GM23248 (cell line): ENCODE measurements around the gene IL1R1. TPM values are rescaled to one million over a fixed set of nuclear protein-coding genes. Genes with fewer than 3 reads are reported as not detected.

Experiments used
- DNase-seq: peaks from one replicate; pipeline ENCODE4 v3.0.0-alpha.2; 2015
- H2AFZ ChIP-seq: fragments of 200-600 bp; sonication (generic); 2 replicates; pipeline ENCODE4 v1.6.1; 2016; ENCODE audit warnings: antibody characterized with exemption
- H3F3A ChIP-seq: fragments of 200-600 bp; sonication (generic); 2 replicates; pipeline ENCODE4 v1.6.1; 2016; ENCODE audit warnings: mild to moderate bottlenecking, antibody characterized with exemption, mixed run types; ENCODE audit not compliant: insufficient read depth
- H3K27ac ChIP-seq: fragments of 200-600 bp; sonication (generic); 2 replicates; pipeline ENCODE4 v1.5.1; 2016; ENCODE audit warnings: mild to moderate bottlenecking
- H3K27me3 ChIP-seq: fragments of 200-600 bp; sonication (generic); replicated peaks from 2 replicates; pipeline ENCODE4 v1.6.1; 2016; ENCODE audit warnings: mild to moderate bottlenecking; ENCODE audit not compliant: insufficient read depth
- H3K36me3 ChIP-seq: fragments of 200-600 bp; sonication (generic); 2 replicates; pipeline ENCODE4 v1.6.1; 2016; ENCODE audit warnings: low read depth, mild to moderate bottlenecking
- H3K4me1 ChIP-seq: fragments of 200-600 bp; sonication (generic); 2 replicates; pipeline ENCODE4 v1.6.1; 2016; ENCODE audit warnings: mild to moderate bottlenecking; ENCODE audit not compliant: insufficient read depth
- H3K4me2 ChIP-seq: fragments of 200-600 bp; sonication (generic); one replicate; pipeline ENCODE4 v1.6.1; 2016; ENCODE audit warnings: mild to moderate bottlenecking; ENCODE audit not compliant: unreplicated experiment
- H3K4me3 ChIP-seq: fragments of 200-600 bp; sonication (generic); 2 replicates; pipeline ENCODE4 v1.5.1; 2016; ENCODE audit warnings: mild to moderate bottlenecking
- H3K79me2 ChIP-seq: fragments of 200-600 bp; sonication (generic); 2 replicates; pipeline ENCODE4 v1.6.1; 2016; ENCODE audit warnings: mild to moderate bottlenecking; ENCODE audit not compliant: insufficient read depth
- H3K9ac ChIP-seq: fragments of 200-600 bp; sonication (generic); 2 replicates; pipeline ENCODE4 v1.6.1; 2016; ENCODE audit warnings: mild to moderate bottlenecking
- H3K9me2 ChIP-seq: fragments of 200-600 bp; sonication (generic); 2 replicates; pipeline ENCODE4 v1.6.1; 2016; ENCODE audit warnings: mixed run types, mild to moderate bottlenecking, moderate library complexity; ENCODE audit not compliant: insufficient read depth
- H3K9me3 ChIP-seq: fragments of 200-600 bp; sonication (generic); one replicate; pipeline ENCODE4 v1.6.1; 2017; ENCODE audit warnings: low read depth
- H4K20me1 ChIP-seq: fragments of 200-600 bp; sonication (generic); 2 replicates; pipeline ENCODE4 v1.6.0; 2016; ENCODE audit not compliant: insufficient read depth
- EZH2 ChIP-seq: fragments of 200-600 bp; sonication (generic); IDR thresholded peaks from 2 replicates; pipeline ENCODE4 v1.6.1; 2018; ENCODE audit warnings: antibody characterized with exemption, mild to moderate bottlenecking; ENCODE audit not compliant: insufficient read depth, poor library complexity, severe bottlenecking
- EZH2phosphoT487 ChIP-seq: fragments of 200-600 bp; sonication (generic); IDR thresholded peaks from 2 replicates; pipeline ENCODE4 v1.6.1; 2018; ENCODE audit warnings: antibody characterized with exemption, moderate library complexity, mild to moderate bottlenecking, low read depth; ENCODE audit not compliant: insufficient read depth
- WGBS, 2 experiments: methylation state at CpG; one replicate each; pipeline ENCODE4 v1.1.6; 2015 to 2017; ENCODE audit warnings: low lambda C conversion rate in 2 of 2, low coverage in 1 of 2; ENCODE audit errors: missing lambda C conversion rate in 2 of 2; 5-methylcytosine and 5-hydroxymethylcytosine counted together
- in situ Hi-C: fragments of 300-500 bp; cut with MboI; formaldehyde crosslinking; loops from 2 replicates; pipeline ENCODE4 v1.15.0; 2020
- polyA plus RNA-seq: library from polyadenylated mRNA; unstranded; fragments of >200 nt; fragmentation: Nextera tagmentation; extraction: Ambion mirVana; gene quantifications from 2 replicates; pipeline ENCODE4 v1.2.1, GENCODE V29; 2016
- total RNA-seq: library from RNA; depleted of rRNA; stranded (reverse); fragments of >200 nt; shearing (Covaris generic); gene quantifications from 2 replicates; pipeline ENCODE4 v1.2.3, GENCODE V29; 2014; rRNA removed

IL1R1 gene
- total RNA-seq: 87.9 and 93.5 TPM in 2 replicates
- polyA plus RNA-seq: 75.4 and 78.5 TPM in 2 replicates

DNA sequence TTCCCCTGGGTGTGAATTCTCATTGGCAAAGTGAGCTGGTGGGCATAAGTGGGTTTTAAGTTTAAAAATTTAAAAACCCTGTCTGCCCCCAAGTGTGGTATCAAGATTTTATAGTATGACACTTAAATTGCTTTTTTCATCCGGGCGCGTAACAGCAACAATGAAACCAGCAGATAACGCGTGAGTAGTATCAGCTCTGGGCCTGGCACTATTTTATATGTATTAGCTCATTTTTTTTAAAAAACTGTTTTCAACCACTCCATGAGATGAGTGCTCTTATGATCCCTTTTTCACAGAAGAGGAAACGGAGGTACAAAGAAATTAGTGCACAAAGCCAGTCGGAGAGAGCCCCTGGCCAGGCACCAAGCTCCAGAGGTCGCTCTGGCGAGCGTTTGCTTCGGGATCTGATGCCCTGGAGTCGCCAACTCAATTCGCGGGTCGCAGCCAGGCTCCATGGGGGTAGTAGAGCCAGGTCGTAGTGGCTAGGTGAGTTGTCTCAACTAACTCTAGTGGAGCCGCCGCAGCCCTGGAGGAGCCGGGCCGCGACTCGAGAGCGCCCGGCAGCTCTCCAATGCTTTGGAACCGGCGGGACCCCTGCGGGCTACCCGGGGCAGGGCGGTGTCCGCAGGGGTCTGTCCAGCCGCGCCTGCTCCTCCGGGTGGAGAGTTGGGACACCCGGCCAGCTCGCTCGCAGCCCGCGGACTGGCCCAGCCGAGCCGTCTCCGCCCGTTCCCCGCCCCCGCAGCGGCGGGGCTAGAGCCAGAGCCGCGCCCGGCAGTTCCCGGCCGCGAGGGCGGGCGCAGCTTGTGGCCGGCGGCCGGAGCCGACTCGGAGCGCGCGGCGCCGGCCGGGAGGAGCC is at the start of gene IL1R1:
TSS of gene IL1R1 (plus strand) at position 777 of the 859 bp plus-strand sequence. CDS start 14,979 bp downstream, outside the sequence.
- Histone ChIP-seq H3K27ac (peak within 1 kb of the TSS; percentile 97), H3K9ac (peak within 1 kb of the TSS; percentile 99), H3K4me1 (peaks cover 33% of the 10 kb centered on the region), H3K79me2 (peaks cover 94% of the 10 kb centered on the region), H2AFZ (peak within 1 kb of the TSS; percentile 4; the same call in 1 of the 2 replicates), H3K9me3 (no peaks in the 10 kb centered on the region), H3F3A (peaks cover 53% of the 10 kb centered on the region), H3K27me3 (no peaks in the 10 kb centered on the region), H4K20me1 (no peaks in the 10 kb centered on the region), H3K36me3 (peaks cover 23% of the 10 kb centered on the region), H3K9me2 (no peaks in the 10 kb centered on the region), H3K4me2 (peak within 1 kb of the TSS; percentile 85), H3K4me3 (peak within 1 kb of the TSS; percentile 86)
- in situ Hi-C loops: loop anchor here (25.0 kb wide), 1 partner anchor 105 kb away; no protein-coding TSS in a partner anchor
- TF ChIP-seq EZH2phosphoT487 (no peak), EZH2 (no peak)
- WGBS, 2 experiments: 9 to 10% methylated on average over 40 to 54 of the region's 65 CpGs
- DNase-seq: peak; percentile 97

DNA sequence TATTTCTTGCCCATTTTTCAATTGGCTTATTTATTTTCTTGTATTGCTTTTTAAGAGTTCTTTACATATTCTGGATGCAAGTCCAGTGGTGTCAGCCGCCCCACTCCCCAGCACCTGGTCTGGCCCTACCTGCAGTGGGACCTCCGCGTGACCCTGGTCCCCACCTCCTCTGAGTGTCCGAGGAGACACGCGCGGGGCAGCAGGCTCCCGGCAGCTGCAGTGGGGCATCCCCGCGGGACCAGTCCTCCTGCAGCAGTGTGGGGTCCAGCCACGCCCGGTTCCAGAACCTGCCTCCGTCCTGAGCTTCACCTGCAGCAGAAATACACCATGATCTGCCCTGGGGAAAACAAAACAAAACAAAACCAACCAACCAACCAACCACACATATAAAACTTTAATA is 48.9 kb upstream of the IL1R1 start:
- in situ Hi-C loops: no loop called here
- H3K27me3 ChIP-seq: no peaks in the 10 kb centered on the region
- no peak overlapping the region for H2AFZ ChIP-seq
- peaks cover 7% of the 10 kb centered on the region for H3F3A ChIP-seq
- H3K4me2 ChIP-seq: no peak overlapping the region
- no peaks in the 10 kb centered on the region for H3K79me2 ChIP-seq
- no peaks in the 10 kb centered on the region for H3K9me2 ChIP-seq
- no peaks in the 10 kb centered on the region for H3K36me3 ChIP-seq
- peaks cover 14% of the 10 kb centered on the region for H3K4me1 ChIP-seq
- H3K4me3 ChIP-seq: no peak overlapping the region
- WGBS, 2 experiments: 87 to 94% methylated on average over 13 of the region's 13 CpGs
- H3K9me3 ChIP-seq: no peaks in the 10 kb centered on the region
- DNase-seq: no peak
- H3K9ac ChIP-seq: no peak overlapping the region
- TF ChIP-seq EZH2 (no peak), EZH2phosphoT487 (no peak)
- H3K27ac ChIP-seq: no peak overlapping the region
- no peaks in the 10 kb centered on the region for H4K20me1 ChIP-seq

DNA sequence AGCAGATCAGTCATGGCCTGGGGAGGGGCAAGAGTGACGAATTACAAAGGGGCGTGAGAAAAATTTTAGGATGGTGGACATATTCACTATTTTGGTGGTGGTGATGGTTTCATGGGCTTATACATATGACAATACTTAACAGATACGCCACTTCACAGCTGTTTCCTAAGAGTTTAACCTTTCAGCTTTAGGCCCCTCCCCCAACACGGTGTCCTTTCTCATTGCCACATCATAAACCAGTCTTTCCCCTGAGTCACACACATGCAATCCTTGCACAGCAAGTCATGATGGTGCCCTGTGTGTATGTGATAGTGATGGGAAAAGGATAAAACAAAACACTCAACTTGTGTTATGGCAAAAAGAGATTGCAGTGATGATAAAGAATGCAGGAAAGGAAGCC is 47.6 kb upstream of the IL1R1 start:
- Histone ChIP-seq H3K4me1 (peaks cover 20% of the 10 kb centered on the region), H2AFZ (no peak overlapping the region), H3K4me2 (peak overlapping the region; percentile 11)

DNA sequence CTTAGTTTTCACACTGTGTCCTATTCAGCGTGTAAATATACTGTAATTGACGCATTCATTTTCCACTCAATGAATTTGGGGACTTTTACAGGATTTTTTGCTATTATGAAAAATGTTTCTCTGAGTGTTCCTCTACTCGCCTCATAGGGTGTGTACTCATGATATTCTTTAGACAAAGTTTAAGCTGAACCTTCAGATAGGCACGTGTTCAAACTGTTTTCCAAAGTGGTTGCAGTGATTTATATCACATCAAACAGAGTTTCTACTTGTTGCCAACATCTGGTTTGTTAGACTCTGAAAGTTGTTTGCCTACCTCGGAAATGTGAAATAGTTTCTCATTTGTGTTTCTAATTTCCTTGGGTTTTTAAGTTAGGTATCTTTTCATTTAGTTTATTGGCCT is 46.4 kb upstream of the IL1R1 start:
- Histone ChIP-seq H4K20me1 (no peaks in the 10 kb centered on the region), H3K9ac (no peak overlapping the region), H3K9me2 (no peaks in the 10 kb centered on the region; the same call in 1 of the 2 replicates), H3K9me3 (no peaks in the 10 kb centered on the region), H3F3A (peaks cover 26% of the 10 kb centered on the region), H3K4me1 (peaks cover 32% of the 10 kb centered on the region), H2AFZ (no peak overlapping the region), H3K79me2 (no peaks in the 10 kb centered on the region), H3K27me3 (no peaks in the 10 kb centered on the region), H3K4me2 (no peak overlapping the region), H3K27ac (no peak overlapping the region), H3K36me3 (no peaks in the 10 kb centered on the region), H3K4me3 (no peak overlapping the region)
- WGBS, 2 experiments: 95 to 98% methylated on average over 5 of the region's 5 CpGs
- no peak for DNase-seq
- in situ Hi-C loops: no loop called here
- TF ChIP-seq EZH2phosphoT487 (no peak), EZH2 (no peak)

More for the DNA sequence above, 47.6 kb upstream of the IL1R1 start:
- H4K20me1 ChIP-seq: no peaks in the 10 kb centered on the region
- H3K9me3 ChIP-seq: no peaks in the 10 kb centered on the region
- in situ Hi-C loops: no loop called here
- H3K4me3 ChIP-seq: no peak overlapping the region
- peak; percentile 97 for DNase-seq
- no peaks in the 10 kb centered on the region; the same call in 1 of the 2 replicates for H3K9me2 ChIP-seq
- TF ChIP-seq EZH2: no peak
- 0 out of 2 replicates have a peak, but pooled peaks have one; percentile 75 for TF ChIP-seq EZH2phosphoT487
- H3K79me2 ChIP-seq: no peaks in the 10 kb centered on the region
- peak overlapping the region; percentile 40 for H3K9ac ChIP-seq
- no peaks in the 10 kb centered on the region for H3K27me3 ChIP-seq
- H3F3A ChIP-seq: peaks cover 14% of the 10 kb centered on the region
- H3K36me3 ChIP-seq: no peaks in the 10 kb centered on the region
- peak overlapping the region; percentile 75 for H3K27ac ChIP-seq
- 32% methylated on average over 4 of the region's 4 CpGs for WGBS, 2 experiments
